Stimulated activated CD4-positive, alpha-beta T cell treated with anti-CD3 and anti-CD28 coated beads, Interleukin-12 subunit alpha, Interleukin-12 subunit beta, amount 100 ng/mL, for 48 hours (primary cell): ENCODE data around the gene PREX1.
A peak's percentile ranks its signal among the peaks of the same experiment; 100 is the strongest.

Experiments
- DNase-seq, 3 donors: peaks; one replicate each; pipeline ENCODE4 v3.0.0-alpha.2; 2020; ENCODE audit warnings: low read depth in 2 of 3, low spot score in 1 of 3

PREX1 gene

GRCh38 chr20:48738399-48739304 lies 89.1 kb downstream of the PREX1 start:
- DNase-seq, result peak; percentile 60 to 72 (median 68)

DNA sequence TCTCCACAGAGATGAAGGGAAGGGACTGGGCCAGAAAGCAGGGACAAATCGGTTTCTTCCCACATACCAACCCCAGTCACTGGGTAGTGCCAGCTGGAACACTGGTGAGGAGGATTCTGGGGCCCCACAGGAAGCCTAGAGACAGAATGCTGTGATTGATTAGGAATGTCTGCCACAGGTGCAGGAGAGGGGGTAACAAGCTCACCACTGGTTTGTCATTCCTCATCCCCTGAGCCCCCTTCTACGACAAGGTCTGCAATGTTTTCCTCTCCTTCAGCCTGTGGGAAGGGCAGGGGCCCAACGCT lies 89.8 kb downstream of the PREX1 start:
- no peak for DNase-seq

- no peak for DNase-seq
These were observed 90.2 kb downstream of the PREX1 start for GRCh38 chr20:48737434-48738093.

DNA sequence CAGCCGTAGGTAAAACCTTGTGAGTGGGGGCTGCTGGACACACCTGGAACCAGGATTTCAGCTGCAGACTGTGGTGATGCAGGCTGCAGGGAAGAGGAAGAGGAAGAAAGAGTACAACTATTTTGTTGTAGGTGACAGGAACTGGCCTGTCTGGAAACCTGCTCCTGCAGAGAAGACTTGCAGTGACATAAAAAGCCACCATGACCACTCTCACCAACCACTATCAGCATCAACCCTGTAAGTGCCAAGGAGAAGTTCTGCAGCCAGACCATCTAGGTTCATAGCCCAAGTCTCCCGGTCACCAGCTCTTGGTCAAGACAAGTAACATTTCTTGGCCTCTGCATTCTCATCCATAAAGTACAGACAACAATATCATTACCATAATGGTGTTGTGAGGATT lies 91.2 kb downstream of the PREX1 start:
- no peak for DNase-seq

DNA sequence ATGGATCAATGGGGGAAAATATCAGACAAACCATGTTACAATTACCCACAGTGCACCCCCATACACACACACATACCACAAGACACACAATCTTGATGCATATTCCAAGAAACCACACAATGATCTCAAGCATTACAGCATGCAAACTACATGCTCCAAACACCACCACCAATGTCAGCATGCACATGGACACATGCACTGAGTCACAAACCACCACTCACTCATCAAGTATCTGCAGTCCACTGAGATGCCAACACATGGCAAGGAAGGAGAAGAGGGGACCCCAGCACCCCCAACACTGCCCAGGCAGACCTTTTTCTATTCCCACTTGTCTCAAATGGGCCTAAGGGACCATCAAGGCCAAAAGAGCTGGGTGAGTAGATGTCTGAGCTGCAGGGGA lies 91.6 kb downstream of the PREX1 start:
- no peak for DNase-seq

DNA sequence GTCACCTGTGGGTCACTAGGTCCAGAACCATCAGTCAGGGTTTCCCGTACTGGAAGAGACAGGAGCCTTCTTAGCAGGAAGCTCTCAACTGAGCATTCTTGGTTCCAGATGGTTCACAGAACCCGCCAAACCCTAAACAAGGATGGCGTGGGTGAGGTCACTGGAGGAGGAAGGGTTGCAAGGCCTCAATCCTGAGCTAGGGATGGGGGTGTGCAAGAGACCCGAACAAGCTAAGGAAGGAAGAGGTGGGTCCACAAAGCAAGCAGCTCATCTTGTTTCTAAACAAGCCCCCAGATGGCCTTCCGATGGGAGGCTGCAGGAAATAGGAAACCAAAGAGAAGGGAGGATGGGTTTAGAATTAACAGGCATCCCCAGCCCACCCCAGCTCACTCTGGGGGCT lies 92.7 kb downstream of the PREX1 start:
- DNase-seq, result no peak

DNA sequence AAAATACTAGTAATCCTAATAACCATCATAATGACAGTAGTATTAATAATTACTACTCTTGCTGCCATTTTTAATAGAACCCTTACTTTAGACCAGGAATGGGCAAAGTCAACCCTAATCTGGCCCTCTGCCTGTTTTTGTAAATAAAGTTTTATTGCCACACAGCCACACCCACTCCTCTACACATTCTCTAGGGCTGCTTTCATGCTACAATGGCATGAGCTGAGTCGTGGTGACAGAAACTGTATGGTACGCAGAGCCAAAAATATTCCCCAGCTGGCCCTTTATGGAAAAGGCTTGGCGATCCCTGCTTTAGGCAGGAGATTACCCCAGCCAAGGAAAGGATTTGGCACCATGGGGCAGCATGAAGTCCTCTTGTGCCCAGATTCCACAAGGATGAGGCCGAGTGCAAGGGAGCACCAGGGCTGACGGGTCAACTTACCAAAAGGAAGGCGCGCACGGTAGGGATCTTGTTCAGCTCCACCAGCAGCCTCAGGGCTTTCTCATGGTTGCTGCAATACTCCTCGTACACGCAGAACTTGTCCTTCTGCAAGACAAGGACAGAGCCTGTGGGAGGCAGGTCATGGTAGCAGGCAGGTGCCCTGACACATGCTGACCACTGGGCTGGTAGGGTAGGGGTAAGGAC lies 93.6 kb downstream of the PREX1 start:
- DNase-seq, result no peak

GRCh38 chr20:48733296-48733790 lies 94.5 kb downstream of the PREX1 start:
- no peak for DNase-seq

DNA sequence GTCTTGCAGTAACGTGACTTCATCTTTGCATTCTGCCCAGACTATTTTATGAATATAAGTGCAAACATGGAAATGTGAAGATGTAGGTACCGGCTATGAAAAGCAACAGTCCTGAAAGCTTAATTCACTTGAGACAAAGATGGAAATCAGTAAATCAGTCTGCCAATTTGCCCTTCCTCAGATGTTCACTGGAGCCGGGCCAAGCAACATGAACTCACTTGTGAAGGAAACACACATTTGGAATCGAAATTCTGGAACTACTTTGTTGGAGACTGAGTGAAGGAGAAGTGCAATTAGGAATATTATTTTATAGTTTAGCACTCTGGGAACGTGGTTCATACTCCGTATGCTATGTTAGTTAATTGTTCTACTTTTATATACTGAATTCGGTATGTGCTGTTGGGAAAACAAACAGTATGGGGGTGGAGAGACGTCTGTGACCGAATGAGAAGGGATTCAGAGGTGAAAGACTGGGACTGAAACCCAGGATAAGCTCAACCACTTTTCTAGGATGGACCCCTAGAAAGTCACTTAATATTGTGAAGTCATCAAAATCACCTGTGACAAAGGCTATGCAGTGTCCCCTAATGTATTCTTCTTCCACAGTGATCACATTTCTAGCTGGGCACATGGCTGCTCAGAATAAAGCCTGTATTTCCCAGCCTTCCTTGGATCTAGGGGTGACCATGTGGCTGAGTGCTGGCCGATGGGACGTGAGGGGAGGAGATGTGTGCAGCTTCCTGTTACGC lies 95.5 kb downstream of the PREX1 start:
- DNase-seq, result no peak

DNA sequence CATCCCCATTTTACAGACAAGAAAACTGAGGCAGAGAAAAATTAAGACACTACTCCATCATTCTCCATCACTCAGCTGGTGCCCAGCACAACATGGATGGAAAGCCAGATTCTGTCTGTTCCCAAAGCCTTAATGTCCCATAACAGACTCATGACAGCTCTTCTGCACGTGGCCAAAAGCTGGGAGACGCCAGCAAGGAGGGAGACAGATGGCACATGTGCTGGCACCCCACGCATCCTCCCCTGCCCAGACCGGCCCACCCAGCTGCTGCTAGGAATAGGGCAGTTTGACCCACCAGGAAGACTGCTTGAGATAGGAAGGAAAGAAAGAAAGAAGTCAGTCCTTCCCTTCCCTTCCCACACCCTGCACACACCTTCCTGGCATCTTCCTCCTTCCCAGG lies 96.3 kb downstream of the PREX1 start:
- no peak for DNase-seq

- DNase-seq, result no peak
These were observed 96.8 kb downstream of the PREX1 start for GRCh38 chr20:48730977-48731376.

GRCh38 chr20:48729538-48729937 lies 98.3 kb downstream of the PREX1 start:
- no peak for DNase-seq

DNA sequence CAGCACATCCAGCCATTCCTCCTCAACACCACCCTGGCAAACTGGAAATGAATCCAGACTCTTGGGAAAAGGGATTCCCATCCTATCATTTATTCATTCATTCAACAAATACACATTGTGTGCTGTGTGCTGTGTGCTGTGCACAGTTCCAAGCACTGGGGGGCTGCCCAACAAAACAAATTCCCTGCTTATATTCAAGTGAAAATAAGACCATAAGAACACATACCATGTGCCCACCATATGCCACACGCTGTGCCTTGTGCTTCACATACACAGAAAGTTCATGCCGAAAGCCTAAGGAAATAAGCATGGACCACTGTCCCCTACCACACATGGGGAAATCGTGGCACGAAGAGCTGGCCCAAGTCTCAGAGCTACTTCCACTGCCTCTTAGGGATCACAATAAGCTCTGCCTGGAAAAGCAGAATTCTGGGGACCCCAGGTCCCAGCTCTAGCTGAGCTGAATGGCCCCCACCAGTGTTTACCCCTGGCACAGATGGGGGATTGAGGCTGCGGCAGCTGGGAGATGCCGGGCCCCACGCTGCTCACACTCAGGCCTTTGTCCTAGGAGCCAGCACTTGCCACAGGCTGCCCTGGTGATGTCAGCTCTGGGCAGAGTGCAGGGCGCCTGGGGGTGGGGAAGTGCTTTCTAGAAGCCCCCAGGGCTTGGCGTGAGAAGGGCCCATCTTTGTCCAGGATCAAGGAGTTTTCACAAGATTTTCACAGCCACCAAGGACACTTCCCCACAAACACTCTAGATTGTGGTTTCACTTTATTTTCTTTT lies 99.6 kb downstream of the PREX1 start:
- DNase-seq, result no peak

- no peak for DNase-seq
These were observed 100.6 kb downstream of the PREX1 start for GRCh38 chr20:48727226-48727625.

DNA sequence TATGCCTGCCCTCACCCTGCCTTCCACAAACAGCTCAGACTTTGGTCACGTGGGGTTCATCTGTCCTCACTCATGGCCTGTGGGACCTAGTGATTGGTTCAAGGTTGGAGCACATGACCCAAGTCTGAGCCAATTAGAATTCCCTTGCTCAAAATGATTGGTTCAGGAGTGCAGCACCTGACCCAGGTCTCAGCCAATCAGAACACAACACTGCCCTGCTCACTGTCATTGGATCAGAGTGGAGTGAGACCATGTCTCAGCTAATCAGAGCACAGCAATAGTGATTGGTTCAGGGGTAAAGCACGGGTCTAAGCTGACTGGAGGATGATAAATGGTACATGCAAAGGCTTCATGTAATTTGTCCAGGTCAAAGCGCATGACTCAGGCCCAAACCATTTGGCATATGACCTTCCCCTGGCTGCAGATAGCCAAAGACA lies 102.2 kb downstream of the PREX1 start:
- DNase-seq, result no peak

- no peak for DNase-seq
These were observed 102.8 kb downstream of the PREX1 start for GRCh38 chr20:48724891-48725554.

DNA sequence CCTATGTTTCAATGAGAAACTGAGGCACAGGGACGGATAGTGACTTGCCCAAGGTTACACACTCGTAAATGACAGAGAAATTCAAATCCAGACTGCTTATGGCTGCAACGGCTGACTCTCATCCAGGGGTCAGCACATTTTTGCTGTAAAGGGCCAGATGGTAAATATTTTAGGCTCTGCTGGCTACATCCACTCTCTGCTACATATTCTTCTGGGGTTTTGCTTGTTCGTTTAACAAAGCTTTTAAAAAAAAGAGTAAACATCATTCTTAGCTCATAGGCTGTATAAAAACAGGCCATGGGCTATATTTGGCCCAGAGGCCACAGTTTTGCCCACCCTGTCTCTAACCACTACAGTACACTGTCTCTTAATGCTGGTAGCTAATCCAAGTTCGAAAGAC lies 103.4 kb downstream of the PREX1 start:
- DNase-seq, result no peak

DNA sequence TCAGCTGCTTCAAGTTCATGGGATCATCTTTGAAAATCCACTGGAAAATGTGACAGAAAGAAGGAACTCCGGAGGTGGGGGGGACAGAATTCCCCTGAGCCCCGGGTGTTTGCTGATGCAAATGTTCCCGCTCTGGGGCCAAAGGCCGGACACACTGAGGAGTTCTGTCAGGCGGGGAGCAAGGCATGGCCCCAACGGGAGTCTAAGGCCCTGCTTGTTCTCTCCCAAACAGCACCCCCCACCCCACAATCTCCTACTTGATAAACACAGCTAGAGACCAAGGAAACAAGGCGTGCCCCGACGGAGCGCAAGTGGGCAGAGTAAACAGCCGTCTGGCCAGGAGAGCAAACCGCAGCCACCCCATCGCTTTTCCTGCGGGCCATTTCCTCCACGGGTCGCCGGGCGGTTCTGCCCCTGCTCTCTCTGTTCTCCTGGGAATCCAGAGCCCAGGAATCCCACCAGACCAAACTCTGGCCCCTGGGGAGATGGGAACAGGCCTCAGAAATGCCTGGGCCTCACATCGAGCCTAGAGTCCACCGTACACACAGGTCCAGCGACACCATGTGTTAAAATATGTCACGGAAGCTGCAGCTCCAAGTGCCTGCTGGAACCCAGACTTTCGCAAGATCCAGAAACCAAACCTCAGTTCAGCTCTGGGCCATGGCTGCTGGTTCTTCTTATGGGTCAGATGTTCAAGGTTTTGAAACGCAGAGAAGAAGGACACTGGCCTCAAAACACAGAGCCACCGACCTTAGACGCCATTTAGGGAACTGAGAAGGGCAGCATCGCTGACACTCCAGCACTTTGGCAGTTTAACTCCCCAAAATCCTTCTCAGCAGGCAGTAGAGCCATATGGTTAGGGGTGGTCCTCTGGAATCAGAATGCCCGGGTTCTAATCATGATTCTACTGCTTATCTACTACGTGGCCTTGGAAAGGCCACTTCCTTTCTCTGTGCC lies 104.2 kb downstream of the PREX1 start:
- no peak for DNase-seq

- no peak for DNase-seq
These were observed 105.0 kb downstream of the PREX1 start for GRCh38 chr20:48722737-48723191.
